Measurements from ENCODE around the gene C11orf52. TPM values are rescaled to one million over a fixed set of nuclear protein-coding genes. Genes with fewer than 3 reads are reported as not detected.

C11orf52 gene
- total and polyA plus RNA-seq, 2 of the 8 experiments (the other 6 are each of a cell fraction or from before 2014, with no cell fraction given): 1.7 to 2.7 TPM

DNA sequence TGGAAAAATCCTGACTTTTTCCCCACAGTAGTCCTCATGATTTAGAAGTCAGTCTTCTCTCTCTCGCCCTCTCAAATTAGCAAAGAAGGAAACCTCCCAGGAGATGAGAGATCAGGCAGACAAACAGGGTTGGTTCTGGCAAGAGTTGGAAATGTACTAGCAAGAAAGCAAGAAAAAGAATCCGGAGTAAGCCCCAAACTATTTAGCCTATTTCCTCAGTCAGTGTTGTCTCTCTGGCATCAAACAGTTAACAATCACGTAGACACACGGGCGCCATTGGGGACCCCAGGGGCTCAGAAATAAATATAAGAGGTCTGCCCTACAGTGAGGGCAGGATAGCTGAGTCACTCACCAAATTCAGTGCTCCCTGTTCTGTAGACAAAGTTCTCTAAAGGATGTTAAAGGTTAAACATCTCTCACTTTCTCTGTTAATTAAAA lies 4.7 kb downstream of the C11orf52 start:
- Histone ChIP-seq H3K18ac (ENCODE audit: extremely low read depth, low read length) (no peak overlapping the region), H3K27ac (ENCODE audit: low read depth, low read length) (no peak overlapping the region), H2BK120ac (replicated peaks; ENCODE audit: low read depth, low read length) (no peak overlapping the region), H3K14ac (ENCODE audit: insufficient read length) (no peak overlapping the region), H3K36me3 (ENCODE audit: control insufficient read depth in 2 of 4, insufficient read depth in 4 of 4, low read length in 3 of 4) (no peaks in the 10 kb centered on the region), H3K4ac (replicated peaks; ENCODE audit: insufficient read length, low read depth, low read length) (no peak overlapping the region), H2AFZ (ENCODE audit: low read length) (no peak overlapping the region), H3K79me2 (ENCODE audit: control insufficient read depth in 1 of 2, insufficient read depth in 2 of 2, low read length in 2 of 2) (no peaks in the 10 kb centered on the region), H2BK12ac (ENCODE audit: low read depth, low read length) (no peak overlapping the region), H4K5ac (ENCODE audit: insufficient read length, low read depth, low read length) (no peak overlapping the region), H3K23me2 (ENCODE audit: low read depth, low read length) (peaks cover 3% of the 10 kb centered on the region; the same call in 1 of the 2 replicates), H3K56ac (replicated peaks; ENCODE audit: insufficient read length, low read depth, low read length) (no peak overlapping the region), H4K8ac (ENCODE audit: extremely low read depth, insufficient read depth, low read length) (no peak overlapping the region), H2AK5ac (ENCODE audit: low read depth, low read length) (no peak overlapping the region), H2BK5ac (ENCODE audit: low read depth, low read length) (no peak overlapping the region), H4K20me1 (replicated peaks in 1 of 2; ENCODE audit: control insufficient read depth in 1 of 2, insufficient read depth in 2 of 2, low read length in 2 of 2) (no peaks in the 10 kb centered on the region), H3K23ac (ENCODE audit: insufficient read length) (no peak overlapping the region), H3K9me3 (ENCODE audit: insufficient read depth in 2 of 2, low read depth in 1 of 2, low read length in 1 of 2) (no peaks in the 10 kb centered on the region), H2BK20ac (ENCODE audit: low read length) (no peak overlapping the region), H3K4me3 (ENCODE audit: extremely low read depth in 1 of 4, insufficient read depth in 2 of 4, low read depth in 3 of 4, low read length in 4 of 4) (no peak overlapping the region), H3K4me2 (ENCODE audit: insufficient read depth in 1 of 2, low read depth in 2 of 2, low read length in 2 of 2) (0 out of 4 replicates have a peak overlapping the region, but pooled peaks of 1 of the 2 experiments have one; percentile 12), H3K79me1 (ENCODE audit: low read depth, low read length) (no peaks in the 10 kb centered on the region), H2BK15ac (ENCODE audit: low read length) (no peak overlapping the region), H3K9ac (replicated peaks in 1 of 4; ENCODE audit: extremely low read depth in 1 of 4, low read depth in 3 of 4, low read length in 3 of 4) (no peak overlapping the region), H3K4me1 (replicated peaks in 1 of 4; ENCODE audit: control insufficient read depth in 3 of 4, insufficient read depth in 4 of 4, low read length in 3 of 4) (peaks cover 0 to 14% (median 6%) of the 10 kb centered on the region in 4 experiments; a peak in 6 of 7 replicates), H3K27me3 (replicated peaks in 1 of 4; ENCODE audit: control insufficient read depth in 3 of 4, extremely low read depth in 1 of 4, insufficient read depth in 3 of 4, low read length in 3 of 4) (no peaks in the 10 kb centered on the region; a peak in 1 of 7 replicates), H4K91ac (replicated peaks; ENCODE audit: insufficient read length, low read length) (no peak overlapping the region)
- ChIA-PET POLR2A (ENCODE audit: partially characterized antibody) (interaction anchor here (1.5 kb wide), 1 partner anchor 43 kb away, joined by 3 read pairs; no protein-coding TSS in a partner anchor), CTCF (ENCODE audit: partially characterized antibody) (interaction anchor here (1.4 to 25.5 kb wide), 3 partner anchors 9 to 57 kb away, joined by 3 to 565 read pairs (median 4); no protein-coding TSS in a partner anchor)
- FAIRE-seq (no peak), DNase-seq (ENCODE audit: low read depth in 1 of 2, low spot score in 2 of 2) (no peak)
- 67% methylated on average over 5 of the region's 5 CpGs; no CpG with 5 or more reads in 1 of the 2 experiments for WGBS, 2 experiments (ENCODE audit: extremely low coverage in 1 of 2, insufficient coverage in 1 of 2, insufficient read length in 1 of 2, insufficient replicate concordance in 2 of 2, low coverage in 1 of 2, low lambda C conversion rate in 2 of 2, missing lambda C conversion rate in 1 of 2)
- TF ChIP-seq YY1 (IDR thresholded peaks at IDR 0.05; ENCODE audit: low read depth, low read length) (0 out of 2 replicates have a peak, but pooled peaks have one; percentile 17), SP1 (IDR thresholded peaks at IDR 0.05; ENCODE audit: low read depth, low read length) (no peak)
